HCT116 (cell line): Measurements from ENCODE around the gene ADGRB2. TPM values are rescaled to one million over a fixed set of nuclear protein-coding genes. Genes with fewer than 3 reads are reported as not detected.

ENCODE experiments used
- ATAC-seq: fragments of 200-7000 bp; cut with Tn5 transposase; 2 replicates; pipeline ENCODE4 v1.9.1; 2020; ENCODE audit warnings: mild to moderate bottlenecking, moderate library complexity
- BruUV-seq: library from RNA; stranded (reverse); fragments of 400-500 nt; replicated peaks from 2 replicates; lab custom pipeline; 2021; lab: Mats Ljungman, UMichigan
- CTCF ChIA-PET: fragments of 300-600 bp; sonication (Branson Sonifier 250); formaldehyde crosslinking; loops from one replicate; lab custom pipeline; 2021; ENCODE audit warnings: antibody characterized with exemption; lab: Charles Lee
- POLR2A ChIA-PET: fragments of 300-600, 350-600 bp; sonication (Branson Sonifier 250); formaldehyde crosslinking; loops from one replicate; lab custom pipeline; 2021; ENCODE audit warnings: antibody characterized with exemption; lab: Charles Lee
- RAD21 ChIA-PET, 2 experiments: fragments of 300-600 bp; sonication (Branson Sonifier 250); formaldehyde crosslinking; loops; one replicate each; lab custom pipeline; 2023; ENCODE audit warnings: low total read pairs in 2 of 2; ENCODE audit not compliant: uncharacterized antibody in 2 of 2, unreplicated experiment in 2 of 2, low non-redundant PET in 1 of 2; lab: Charles Lee
- DNase-seq: peaks from one replicate; pipeline ENCODE4 v3.0.0-alpha.2; 2010; ENCODE audit warnings: low read depth, low spot score
- H2AFZ ChIP-seq: fragments of 200-600 bp; shearing (Covaris generic), sonication (generic); 2 replicates; pipeline ENCODE4 v1.6.1; 2017; ENCODE audit warnings: low read depth, mixed run types, mixed read lengths, antibody characterized with exemption, low read length; ENCODE audit not compliant: poor library complexity, severe bottlenecking
- H3K27ac ChIP-seq: 2 replicates; pipeline ENCODE4 v1.5.1; 2012; ENCODE audit warnings: low read depth, low read length
- H3K27me3 ChIP-seq: fragments of 200-600 bp; sonication (generic); 2 replicates; pipeline ENCODE4 v1.6.1; 2016; ENCODE audit warnings: mixed run types, low read length, mixed read lengths; ENCODE audit not compliant: insufficient read depth
- H3K36me3 ChIP-seq, 2 experiments: fragments of 200-500 bp in 1 of 2; fragments of 200-600 bp in 1 of 2; sonication (Bioruptor generic) in 1 of 2; sonication (generic) in 1 of 2; 2 replicates each; pipeline versions ENCODE4 v1.5.1 to v1.6.1; 2014 to 2016; ENCODE audit warnings: low read length in 2 of 2, inconsistent platforms in 1 of 2, mixed read lengths in 1 of 2, mixed run types in 1 of 2; ENCODE audit not compliant: insufficient read depth in 2 of 2, control insufficient read depth in 1 of 2
- H3K4me1 ChIP-seq, 2 experiments: fragments of 200-600 bp in 1 of 2; sonication (generic) in 1 of 2; 2 replicates each; pipeline versions ENCODE4 v1.5.1 to v1.6.1; 2012 to 2017; ENCODE audit warnings: low read length in 2 of 2, inconsistent platforms in 1 of 2, mild to moderate bottlenecking in 1 of 2, mixed read lengths in 1 of 2, mixed run types in 1 of 2, moderate library complexity in 1 of 2; ENCODE audit not compliant: insufficient read depth in 2 of 2, control insufficient read depth in 1 of 2
- H3K4me2 ChIP-seq: fragments of 200-600 bp; sonication (generic); 2 replicates; pipeline ENCODE4 v1.6.1; 2017; ENCODE audit warnings: mixed run types, low read length, mixed read lengths
- H3K4me3 ChIP-seq, 2 experiments: fragments of 200-600 bp in 1 of 2; sonication (generic) in 1 of 2; replicated peaks in 1 of 2; 2 replicates each; pipeline ENCODE4 v1.5.1; 2011 to 2016; ENCODE audit warnings: low read length in 2 of 2, control low read depth in 1 of 2, low read depth in 1 of 2, mild to moderate bottlenecking in 1 of 2, mixed read lengths in 1 of 2, mixed run types in 1 of 2
- H3K79me2 ChIP-seq: fragments of 200-600 bp; sonication (generic); 2 replicates; pipeline ENCODE4 v1.6.1; 2017; ENCODE audit warnings: mild to moderate bottlenecking, mixed run types, low read length, moderate library complexity, mixed read lengths; ENCODE audit not compliant: insufficient read depth
- H3K9ac ChIP-seq: fragments of 200-600 bp; sonication (generic); 2 replicates; pipeline ENCODE4 v1.6.1; 2016; ENCODE audit warnings: low read length, mixed read lengths
- H3K9me2 ChIP-seq: fragments of 200-600 bp; sonication (generic), shearing (Covaris generic); 2 replicates; pipeline ENCODE4 v1.6.1; 2017; ENCODE audit warnings: mixed run types, mild to moderate bottlenecking, moderate library complexity; ENCODE audit not compliant: insufficient read depth
- H3K9me3 ChIP-seq, 2 experiments: fragments of 200-500 bp in 1 of 2; fragments of 200-600 bp in 1 of 2; sonication (Bioruptor generic) in 1 of 2; sonication (generic) in 1 of 2; 2 replicates each; pipeline ENCODE4 v1.6.1; 2014 to 2017; ENCODE audit warnings: low read length in 2 of 2, mixed read lengths in 2 of 2, inconsistent platforms in 1 of 2, low read depth in 1 of 2, mild to moderate bottlenecking in 1 of 2, mixed run types in 1 of 2, moderate library complexity in 1 of 2; ENCODE audit not compliant: control insufficient read depth in 1 of 2, insufficient read depth in 1 of 2
- H4K20me1 ChIP-seq: fragments of 200-600 bp; sonication (generic), shearing (Covaris generic); 2 replicates; pipeline ENCODE4 v1.6.1; 2017; ENCODE audit warnings: mixed run types, mild to moderate bottlenecking, moderate library complexity; ENCODE audit not compliant: insufficient read depth
- ATF3 ChIP-seq: IDR thresholded peaks from 2 replicates; pipeline ENCODE4 v1.6.1; 2012
- CEBPB ChIP-seq: IDR thresholded peaks from 2 replicates; pipeline ENCODE4 v1.6.1; 2012; ENCODE audit warnings: low read depth
- CTCF ChIP-seq, 3 experiments: fragments of 200-600 bp in 1 of 3; sonication (generic) in 1 of 3; IDR thresholded peaks in 2 of 3; conservative IDR thresholded peaks in 1 of 3; 2 replicates each; pipeline ENCODE4 v1.5.1; 2012 to 2017; ENCODE audit warnings: low read depth in 2 of 3, low read length in 2 of 3, antibody characterized with exemption in 1 of 3, borderline replicate concordance in 1 of 3, control low read depth in 1 of 3, mild to moderate bottlenecking in 1 of 3, mixed read lengths in 1 of 3, mixed run types in 1 of 3, moderate library complexity in 1 of 3; ENCODE audit not compliant: insufficient read depth in 1 of 3
- EGR1 ChIP-seq: IDR thresholded peaks from 2 replicates; pipeline ENCODE4 v1.6.1; 2012; ENCODE audit warnings: low read depth
- ELF1 ChIP-seq: IDR thresholded peaks from 2 replicates; pipeline ENCODE4 v1.6.1; 2012; ENCODE audit warnings: low read depth, borderline replicate concordance
- EZH2 ChIP-seq: fragments of 200-600 bp; sonication (generic); IDR thresholded peaks from 2 replicates; pipeline ENCODE4 v1.6.1; 2017; ENCODE audit warnings: antibody characterized with exemption, mixed run types
- MAX ChIP-seq: IDR thresholded peaks from 2 replicates; pipeline ENCODE4 v1.6.1; 2012
- POLR2AphosphoS5 ChIP-seq: IDR thresholded peaks from 2 replicates; pipeline ENCODE4 v1.6.1; 2011; ENCODE audit warnings: mild to moderate bottlenecking, low read depth, low read length, moderate library complexity
- RAD21 ChIP-seq: IDR thresholded peaks from 2 replicates; pipeline ENCODE4 v1.6.1; 2012; ENCODE audit warnings: low read depth, mild to moderate bottlenecking
- REST ChIP-seq: IDR thresholded peaks from 2 replicates; pipeline ENCODE4 v1.6.1; 2012; ENCODE audit warnings: low read depth
- SIN3A ChIP-seq: IDR thresholded peaks from 2 replicates; pipeline ENCODE4 v1.6.1; 2012; ENCODE audit warnings: low read depth
- SRF ChIP-seq: IDR thresholded peaks from 2 replicates; pipeline ENCODE4 v1.6.1; 2012; ENCODE audit warnings: low read depth
- YY1 ChIP-seq: IDR thresholded peaks from 2 replicates; pipeline ENCODE4 v1.6.1; 2011; ENCODE audit warnings: low read length, low read depth, moderate library complexity, mild to moderate bottlenecking; ENCODE audit not compliant: insufficient replicate concordance; ENCODE audit errors: extremely low read depth
- ZBTB33 ChIP-seq: IDR thresholded peaks from 2 replicates; pipeline ENCODE4 v1.6.1; 2011; ENCODE audit warnings: mild to moderate bottlenecking, low read length, moderate library complexity; ENCODE audit not compliant: insufficient replicate concordance; ENCODE audit errors: extremely low read depth
- ZFX ChIP-seq: fragments of 450-650 bp; IDR thresholded peaks from 2 replicates; pipeline ENCODE4 v1.6.1; 2017
- ZNF274 ChIP-seq: fragments of 200-500 bp; sonication (Bioruptor generic); IDR thresholded peaks from 2 replicates; pipeline ENCODE4 v1.6.1; 2014; ENCODE audit warnings: mild to moderate bottlenecking, low read depth, low read length, inconsistent platforms
- intact Hi-C: fragments of 100-400 bp; cut with micrococcal nuclease; formaldehyde crosslinking; loops from 2 replicates; pipeline ENCODE4 v1.10.0; 2022
- total RNA-seq: library from RNA; stranded (reverse); gene quantifications from one replicate; pipeline ENCODE4 v1.2.1, GENCODE V29; 2021; ENCODE audit not compliant: unreplicated experiment

Gene ADGRB2
- total RNA-seq, 1 experiment from 2014 or later, result 10.1 TPM

- RAD21 ChIA-PET, result no interaction called here
- DNase-seq (no peak), ATAC-seq (no peak)
- Histone ChIP-seq H3K36me3 (no peaks in the 10 kb centered on the region), H3K9me3 (no peaks in the 10 kb centered on the region), H2AFZ (no peak overlapping the region), H3K27me3 (no peaks in the 10 kb centered on the region), H3K27ac (no peak overlapping the region), H3K4me2 (no peak overlapping the region), H3K4me3 (no peak overlapping the region), H3K9me2 (no peaks in the 10 kb centered on the region), H3K9ac (no peak overlapping the region), H3K79me2 (no peaks in the 10 kb centered on the region), H4K20me1 (no peaks in the 10 kb centered on the region), H3K4me1 (peaks cover 6 to 15% of the 10 kb centered on the region in 2 experiments; a peak in 3 of 4 replicates)
- BruUV-seq, result no TSS peak
- TF ChIP-seq CTCF (IDR thresholded peaks at IDR 0.05 in 2 of 3, conservative IDR thresholded peaks at IDR 0.05 in 1 of 3; ENCODE audit: borderline replicate concordance in 1 of 3, insufficient read depth in 1 of 3, low read depth in 2 of 3, low read length in 2 of 3) (no peak), YY1 (no peak), EGR1 (no peak), EZH2 (no peak), RAD21 (no peak), ZBTB33 (no peak), POLR2AphosphoS5 (no peak), ZNF274 (no peak), ATF3 (no peak), ELF1 (no peak), SRF (no peak), REST (no peak), CEBPB (no peak), ZFX (no peak), SIN3A (no peak), MAX (no peak)
- POLR2A ChIA-PET, result interaction anchor here (1.5 kb wide), 1 partner anchor 84 kb away, joined by 3 read pairs; no protein-coding TSS in a partner anchor
- intact Hi-C loops, result no loop called here
- CTCF ChIA-PET, result no interaction called here
Measured at GRCh38 chr1:31754397-31754796, 9.7 kb downstream of the ADGRB2 start.
